GM23338 (cell line): Measurements from ENCODE around the gene ATL3. TPM values are rescaled to one million over a fixed set of nuclear protein-coding genes. Genes with fewer than 3 reads are reported as not detected.

Experiments
- ATAC-seq: fragments of 200-7000 bp; cut with Tn5 transposase; 3 replicates; pipeline ENCODE4 v1.9.1; 2020
- DNase-seq: peaks from one replicate; pipeline ENCODE4 v3.0.0-alpha.2; 2015; ENCODE audit warnings: low spot score
- H2AFZ ChIP-seq: fragments of 200-600 bp; sonication (generic); 2 replicates; pipeline ENCODE4 v1.8.0; 2016; ENCODE audit warnings: antibody characterized with exemption, mild to moderate bottlenecking, moderate library complexity
- H3F3A ChIP-seq: fragments of 200-600 bp; sonication (generic); replicated peaks from 2 replicates; pipeline ENCODE4 v1.8.0; 2017; ENCODE audit warnings: antibody characterized with exemption, mixed run types, low read depth
- H3K27ac ChIP-seq: fragments of 200-600 bp; sonication (generic); 2 replicates; pipeline ENCODE4 v1.6.1; 2016; ENCODE audit warnings: low read depth
- H3K27me3 ChIP-seq: fragments of 200-600 bp; sonication (generic); 2 replicates; pipeline ENCODE4 v1.8.0; 2016; ENCODE audit warnings: mild to moderate bottlenecking, mixed run types, moderate library complexity; ENCODE audit not compliant: insufficient read depth
- H3K36me3 ChIP-seq: fragments of 200-600 bp; sonication (generic); 2 replicates; pipeline ENCODE4 v1.8.0; 2016; ENCODE audit warnings: mild to moderate bottlenecking; ENCODE audit not compliant: insufficient read depth
- H3K4me1 ChIP-seq: fragments of 200-600 bp; sonication (generic); 2 replicates; pipeline ENCODE4 v1.8.0; 2016; ENCODE audit warnings: mild to moderate bottlenecking, moderate library complexity; ENCODE audit not compliant: insufficient read depth
- H3K4me2 ChIP-seq: fragments of 200-600 bp; sonication (generic); 2 replicates; pipeline ENCODE4 v1.7.1; 2017; ENCODE audit warnings: mixed run types
- H3K4me3 ChIP-seq: fragments of 200-600 bp; sonication (generic); 2 replicates; pipeline ENCODE4 v1.6.1; 2016; ENCODE audit warnings: mixed run types
- H3K79me2 ChIP-seq: fragments of 200-600 bp; sonication (generic); replicated peaks from 2 replicates; pipeline ENCODE4 v1.8.0; 2017; ENCODE audit warnings: mild to moderate bottlenecking; ENCODE audit not compliant: insufficient read depth
- H3K9me2 ChIP-seq: fragments of 200-600 bp; sonication (generic); 2 replicates; pipeline ENCODE4 v1.8.0; 2017; ENCODE audit not compliant: insufficient read depth
- H4K20me1 ChIP-seq: fragments of 200-600 bp; sonication (generic); replicated peaks from 2 replicates; pipeline ENCODE4 v1.8.0; 2017; ENCODE audit warnings: mild to moderate bottlenecking; ENCODE audit not compliant: insufficient read depth
- H3K27ac Mint-ChIP-seq: 2 replicates; pipeline ENCODE4 v1.8.0; 2020; ENCODE audit warnings: inconsistent platforms, mild to moderate bottlenecking, moderate library complexity, mixed read lengths
- H3K27me3 Mint-ChIP-seq: 3 replicates; pipeline ENCODE4 v1.8.0; 2022; ENCODE audit warnings: low read depth, mild to moderate bottlenecking, moderate library complexity, mixed read lengths, inconsistent platforms; ENCODE audit not compliant: insufficient read depth, poor library complexity
- H3K36me3 Mint-ChIP-seq: 3 replicates; pipeline ENCODE4 v1.8.0; 2021; ENCODE audit warnings: low read depth, mild to moderate bottlenecking, inconsistent platforms, moderate library complexity, mixed read lengths
- H3K4me1 Mint-ChIP-seq: 3 replicates; pipeline ENCODE4 v1.8.0; 2020; ENCODE audit warnings: mild to moderate bottlenecking, inconsistent platforms, mixed read lengths
- H3K4me3 Mint-ChIP-seq: 3 replicates; pipeline ENCODE4 v1.8.0; 2021; ENCODE audit warnings: moderate library complexity, mild to moderate bottlenecking, inconsistent platforms, mixed read lengths
- H3K9me3 Mint-ChIP-seq: 3 replicates; pipeline ENCODE4 v1.8.0; 2020; ENCODE audit warnings: moderate library complexity, mild to moderate bottlenecking, inconsistent platforms, mixed read lengths
- CREB1 ChIP-seq: fragments of 250-450 bp; sonication (Bioruptor Pico); IDR thresholded peaks from 2 replicates; pipeline ENCODE4 v1.5.0; 2020; ENCODE audit warnings: low read depth, mild to moderate bottlenecking, moderate library complexity
- EZH2 ChIP-seq: fragments of 200-600 bp; sonication (generic); IDR thresholded peaks from one replicate; pipeline ENCODE4 v1.8.0; 2017; ENCODE audit warnings: antibody characterized with exemption, mild to moderate bottlenecking, low read depth; ENCODE audit not compliant: unreplicated experiment
- EZH2phosphoT487 ChIP-seq: fragments of 200-600 bp; sonication (generic); IDR thresholded peaks from one replicate; pipeline ENCODE4 v1.8.1; 2018; ENCODE audit warnings: antibody characterized with exemption; ENCODE audit not compliant: unreplicated experiment
- JUNB ChIP-seq: IDR thresholded peaks from one replicate; pipeline ENCODE4 v1.6.1; 2016; ENCODE audit warnings: antibody characterized with exemption; ENCODE audit not compliant: unreplicated experiment
- NANOG ChIP-seq: IDR thresholded peaks from 2 replicates; pipeline ENCODE4 v1.6.1; 2016; ENCODE audit warnings: antibody characterized with exemption, borderline replicate concordance
- POLR2AphosphoS5 ChIP-seq: IDR thresholded peaks from 2 replicates; pipeline ENCODE4 v1.6.1; 2016; ENCODE audit warnings: antibody characterized with exemption, low read depth
- STAT1 ChIP-seq: IDR thresholded peaks from one replicate; pipeline ENCODE4 v1.6.1; 2016; ENCODE audit warnings: antibody characterized with exemption; ENCODE audit not compliant: unreplicated experiment
- ZNF114 ChIP-seq: fragments of 250-450 bp; sonication (Bioruptor Pico); IDR thresholded peaks from 2 replicates; pipeline ENCODE4 v1.5.0; 2020; ENCODE audit warnings: mild to moderate bottlenecking, moderate library complexity
- ZNF331 ChIP-seq: fragments of 250-450 bp; sonication (Bioruptor Pico); IDR thresholded peaks from 2 replicates; pipeline ENCODE4 v1.5.0; 2020; ENCODE audit warnings: low read depth, mild to moderate bottlenecking, moderate library complexity
- polyA plus RNA-seq: library from polyadenylated mRNA; unstranded; fragments of >200 nt; fragmentation: Nextera tagmentation; extraction: Ambion mirVana; gene quantifications from 2 replicates; pipeline ENCODE4 v1.2.1, GENCODE V29; 2016
- total RNA-seq: library from RNA; depleted of rRNA; stranded (reverse); fragments of >200 nt; shearing (Covaris generic); gene quantifications from 2 replicates; pipeline ENCODE4 v1.2.3, GENCODE V29; 2014
- TF ChIP-seq, protein P1 (sequence below): IDR thresholded peaks from one replicate; pipeline ENCODE4 v1.6.1; 2018; ENCODE audit warnings: antibody characterized with exemption; ENCODE audit not compliant: unreplicated experiment
- TF ChIP-seq, protein P2 (sequence below): IDR thresholded peaks from 2 replicates; pipeline ENCODE4 v1.6.1; 2016; ENCODE audit warnings: antibody characterized with exemption
- TF ChIP-seq, protein P3 (sequence below), 2 experiments: fragments of 200-600 bp in 1 of 2; sonication (generic) in 1 of 2; conservative IDR thresholded peaks; 2 replicates each; pipeline versions ENCODE4 v1.5.1 to v1.6.1; 2016 to 2017; ENCODE audit warnings: antibody characterized with exemption in 2 of 2, low read depth in 2 of 2, mild to moderate bottlenecking in 2 of 2, moderate library complexity in 1 of 2
- TF ChIP-seq, protein P4 (sequence below): fragments of 250-450 bp; sonication (Bioruptor Pico); IDR thresholded peaks from 2 replicates; pipeline ENCODE4 v1.5.0; 2020; ENCODE audit warnings: mild to moderate bottlenecking, moderate library complexity

The ATL3 gene
- total and polyA plus RNA-seq, 2 experiments from 2014 or later: 6.8 to 20.4 TPM

DNA sequence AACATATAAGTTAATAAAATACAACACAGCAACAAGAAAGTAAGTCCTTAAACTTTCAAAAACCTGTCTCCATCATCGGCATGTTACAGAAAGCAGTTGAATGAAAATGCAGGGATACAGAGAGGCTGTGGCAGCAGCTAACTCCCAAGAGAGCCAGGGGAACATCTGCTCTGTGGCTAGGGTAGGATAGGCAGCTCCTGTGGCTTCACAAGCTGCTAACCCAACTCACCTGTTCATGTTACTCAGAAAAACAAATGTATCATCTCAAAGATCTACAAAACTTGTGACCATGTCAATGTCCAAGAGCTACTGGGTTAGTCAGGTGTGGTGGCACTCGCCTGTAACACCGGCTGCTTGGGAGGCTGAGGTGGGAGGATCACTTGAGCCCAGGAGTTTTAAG lies 41.8 kb downstream of the ATL3 start:
- Histone ChIP-seq H4K20me1 (no peaks in the 10 kb centered on the region), H3K27ac (no peak overlapping the region), H3K4me3 (no peak overlapping the region), H3F3A (no peaks in the 10 kb centered on the region), H3K9me2 (no peaks in the 10 kb centered on the region), H3K36me3 (peaks cover 21% of the 10 kb centered on the region), H3K4me2 (no peak overlapping the region), H2AFZ (no peak overlapping the region), H3K4me1 (no peaks in the 10 kb centered on the region), H3K79me2 (no peaks in the 10 kb centered on the region), H3K27me3 (no peaks in the 10 kb centered on the region)
- DNase-seq (no peak), ATAC-seq (no peak)
- Mint-ChIP-seq H3K27me3 (peaks cover 3% of the 10 kb centered on the region), H3K9me3 (no peaks in the 10 kb centered on the region), H3K27ac (no peak overlapping the region), H3K4me3 (no peak overlapping the region), H3K36me3 (peaks cover 45% of the 10 kb centered on the region), H3K4me1 (no peaks in the 10 kb centered on the region)
- TF ChIP-seq JUNB: no peak
- no peak for TF ChIP-seq EZH2phosphoT487
- no peak for TF ChIP-seq CREB1 (CRISPR knock-in tag)
- TF ChIP-seq, protein P1, sequence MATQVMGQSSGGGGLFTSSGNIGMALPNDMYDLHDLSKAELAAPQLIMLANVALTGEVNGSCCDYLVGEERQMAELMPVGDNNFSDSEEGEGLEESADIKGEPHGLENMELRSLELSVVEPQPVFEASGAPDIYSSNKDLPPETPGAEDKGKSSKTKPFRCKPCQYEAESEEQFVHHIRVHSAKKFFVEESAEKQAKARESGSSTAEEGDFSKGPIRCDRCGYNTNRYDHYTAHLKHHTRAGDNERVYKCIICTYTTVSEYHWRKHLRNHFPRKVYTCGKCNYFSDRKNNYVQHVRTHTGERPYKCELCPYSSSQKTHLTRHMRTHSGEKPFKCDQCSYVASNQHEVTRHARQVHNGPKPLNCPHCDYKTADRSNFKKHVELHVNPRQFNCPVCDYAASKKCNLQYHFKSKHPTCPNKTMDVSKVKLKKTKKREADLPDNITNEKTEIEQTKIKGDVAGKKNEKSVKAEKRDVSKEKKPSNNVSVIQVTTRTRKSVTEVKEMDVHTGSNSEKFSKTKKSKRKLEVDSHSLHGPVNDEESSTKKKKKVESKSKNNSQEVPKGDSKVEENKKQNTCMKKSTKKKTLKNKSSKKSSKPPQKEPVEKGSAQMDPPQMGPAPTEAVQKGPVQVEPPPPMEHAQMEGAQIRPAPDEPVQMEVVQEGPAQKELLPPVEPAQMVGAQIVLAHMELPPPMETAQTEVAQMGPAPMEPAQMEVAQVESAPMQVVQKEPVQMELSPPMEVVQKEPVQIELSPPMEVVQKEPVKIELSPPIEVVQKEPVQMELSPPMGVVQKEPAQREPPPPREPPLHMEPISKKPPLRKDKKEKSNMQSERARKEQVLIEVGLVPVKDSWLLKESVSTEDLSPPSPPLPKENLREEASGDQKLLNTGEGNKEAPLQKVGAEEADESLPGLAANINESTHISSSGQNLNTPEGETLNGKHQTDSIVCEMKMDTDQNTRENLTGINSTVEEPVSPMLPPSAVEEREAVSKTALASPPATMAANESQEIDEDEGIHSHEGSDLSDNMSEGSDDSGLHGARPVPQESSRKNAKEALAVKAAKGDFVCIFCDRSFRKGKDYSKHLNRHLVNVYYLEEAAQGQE: no peak
- no peak for TF ChIP-seq STAT1
- no peak for TF ChIP-seq POLR2AphosphoS5
- TF ChIP-seq, protein P2, sequence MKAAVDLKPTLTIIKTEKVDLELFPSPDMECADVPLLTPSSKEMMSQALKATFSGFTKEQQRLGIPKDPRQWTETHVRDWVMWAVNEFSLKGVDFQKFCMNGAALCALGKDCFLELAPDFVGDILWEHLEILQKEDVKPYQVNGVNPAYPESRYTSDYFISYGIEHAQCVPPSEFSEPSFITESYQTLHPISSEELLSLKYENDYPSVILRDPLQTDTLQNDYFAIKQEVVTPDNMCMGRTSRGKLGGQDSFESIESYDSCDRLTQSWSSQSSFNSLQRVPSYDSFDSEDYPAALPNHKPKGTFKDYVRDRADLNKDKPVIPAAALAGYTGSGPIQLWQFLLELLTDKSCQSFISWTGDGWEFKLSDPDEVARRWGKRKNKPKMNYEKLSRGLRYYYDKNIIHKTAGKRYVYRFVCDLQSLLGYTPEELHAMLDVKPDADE: no peak
- no peak for TF ChIP-seq EZH2
- TF ChIP-seq, protein P3, sequence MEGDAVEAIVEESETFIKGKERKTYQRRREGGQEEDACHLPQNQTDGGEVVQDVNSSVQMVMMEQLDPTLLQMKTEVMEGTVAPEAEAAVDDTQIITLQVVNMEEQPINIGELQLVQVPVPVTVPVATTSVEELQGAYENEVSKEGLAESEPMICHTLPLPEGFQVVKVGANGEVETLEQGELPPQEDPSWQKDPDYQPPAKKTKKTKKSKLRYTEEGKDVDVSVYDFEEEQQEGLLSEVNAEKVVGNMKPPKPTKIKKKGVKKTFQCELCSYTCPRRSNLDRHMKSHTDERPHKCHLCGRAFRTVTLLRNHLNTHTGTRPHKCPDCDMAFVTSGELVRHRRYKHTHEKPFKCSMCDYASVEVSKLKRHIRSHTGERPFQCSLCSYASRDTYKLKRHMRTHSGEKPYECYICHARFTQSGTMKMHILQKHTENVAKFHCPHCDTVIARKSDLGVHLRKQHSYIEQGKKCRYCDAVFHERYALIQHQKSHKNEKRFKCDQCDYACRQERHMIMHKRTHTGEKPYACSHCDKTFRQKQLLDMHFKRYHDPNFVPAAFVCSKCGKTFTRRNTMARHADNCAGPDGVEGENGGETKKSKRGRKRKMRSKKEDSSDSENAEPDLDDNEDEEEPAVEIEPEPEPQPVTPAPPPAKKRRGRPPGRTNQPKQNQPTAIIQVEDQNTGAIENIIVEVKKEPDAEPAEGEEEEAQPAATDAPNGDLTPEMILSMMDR (conservative IDR thresholded peaks at IDR 0.05; ENCODE audit: low read depth in 2 of 2): no peak
- TF ChIP-seq ZNF331 (CRISPR knock-in tag): no peak
- TF ChIP-seq NANOG: no peak
- TF ChIP-seq ZNF114 (CRISPR knock-in tag): no peak
- TF ChIP-seq, protein P4, sequence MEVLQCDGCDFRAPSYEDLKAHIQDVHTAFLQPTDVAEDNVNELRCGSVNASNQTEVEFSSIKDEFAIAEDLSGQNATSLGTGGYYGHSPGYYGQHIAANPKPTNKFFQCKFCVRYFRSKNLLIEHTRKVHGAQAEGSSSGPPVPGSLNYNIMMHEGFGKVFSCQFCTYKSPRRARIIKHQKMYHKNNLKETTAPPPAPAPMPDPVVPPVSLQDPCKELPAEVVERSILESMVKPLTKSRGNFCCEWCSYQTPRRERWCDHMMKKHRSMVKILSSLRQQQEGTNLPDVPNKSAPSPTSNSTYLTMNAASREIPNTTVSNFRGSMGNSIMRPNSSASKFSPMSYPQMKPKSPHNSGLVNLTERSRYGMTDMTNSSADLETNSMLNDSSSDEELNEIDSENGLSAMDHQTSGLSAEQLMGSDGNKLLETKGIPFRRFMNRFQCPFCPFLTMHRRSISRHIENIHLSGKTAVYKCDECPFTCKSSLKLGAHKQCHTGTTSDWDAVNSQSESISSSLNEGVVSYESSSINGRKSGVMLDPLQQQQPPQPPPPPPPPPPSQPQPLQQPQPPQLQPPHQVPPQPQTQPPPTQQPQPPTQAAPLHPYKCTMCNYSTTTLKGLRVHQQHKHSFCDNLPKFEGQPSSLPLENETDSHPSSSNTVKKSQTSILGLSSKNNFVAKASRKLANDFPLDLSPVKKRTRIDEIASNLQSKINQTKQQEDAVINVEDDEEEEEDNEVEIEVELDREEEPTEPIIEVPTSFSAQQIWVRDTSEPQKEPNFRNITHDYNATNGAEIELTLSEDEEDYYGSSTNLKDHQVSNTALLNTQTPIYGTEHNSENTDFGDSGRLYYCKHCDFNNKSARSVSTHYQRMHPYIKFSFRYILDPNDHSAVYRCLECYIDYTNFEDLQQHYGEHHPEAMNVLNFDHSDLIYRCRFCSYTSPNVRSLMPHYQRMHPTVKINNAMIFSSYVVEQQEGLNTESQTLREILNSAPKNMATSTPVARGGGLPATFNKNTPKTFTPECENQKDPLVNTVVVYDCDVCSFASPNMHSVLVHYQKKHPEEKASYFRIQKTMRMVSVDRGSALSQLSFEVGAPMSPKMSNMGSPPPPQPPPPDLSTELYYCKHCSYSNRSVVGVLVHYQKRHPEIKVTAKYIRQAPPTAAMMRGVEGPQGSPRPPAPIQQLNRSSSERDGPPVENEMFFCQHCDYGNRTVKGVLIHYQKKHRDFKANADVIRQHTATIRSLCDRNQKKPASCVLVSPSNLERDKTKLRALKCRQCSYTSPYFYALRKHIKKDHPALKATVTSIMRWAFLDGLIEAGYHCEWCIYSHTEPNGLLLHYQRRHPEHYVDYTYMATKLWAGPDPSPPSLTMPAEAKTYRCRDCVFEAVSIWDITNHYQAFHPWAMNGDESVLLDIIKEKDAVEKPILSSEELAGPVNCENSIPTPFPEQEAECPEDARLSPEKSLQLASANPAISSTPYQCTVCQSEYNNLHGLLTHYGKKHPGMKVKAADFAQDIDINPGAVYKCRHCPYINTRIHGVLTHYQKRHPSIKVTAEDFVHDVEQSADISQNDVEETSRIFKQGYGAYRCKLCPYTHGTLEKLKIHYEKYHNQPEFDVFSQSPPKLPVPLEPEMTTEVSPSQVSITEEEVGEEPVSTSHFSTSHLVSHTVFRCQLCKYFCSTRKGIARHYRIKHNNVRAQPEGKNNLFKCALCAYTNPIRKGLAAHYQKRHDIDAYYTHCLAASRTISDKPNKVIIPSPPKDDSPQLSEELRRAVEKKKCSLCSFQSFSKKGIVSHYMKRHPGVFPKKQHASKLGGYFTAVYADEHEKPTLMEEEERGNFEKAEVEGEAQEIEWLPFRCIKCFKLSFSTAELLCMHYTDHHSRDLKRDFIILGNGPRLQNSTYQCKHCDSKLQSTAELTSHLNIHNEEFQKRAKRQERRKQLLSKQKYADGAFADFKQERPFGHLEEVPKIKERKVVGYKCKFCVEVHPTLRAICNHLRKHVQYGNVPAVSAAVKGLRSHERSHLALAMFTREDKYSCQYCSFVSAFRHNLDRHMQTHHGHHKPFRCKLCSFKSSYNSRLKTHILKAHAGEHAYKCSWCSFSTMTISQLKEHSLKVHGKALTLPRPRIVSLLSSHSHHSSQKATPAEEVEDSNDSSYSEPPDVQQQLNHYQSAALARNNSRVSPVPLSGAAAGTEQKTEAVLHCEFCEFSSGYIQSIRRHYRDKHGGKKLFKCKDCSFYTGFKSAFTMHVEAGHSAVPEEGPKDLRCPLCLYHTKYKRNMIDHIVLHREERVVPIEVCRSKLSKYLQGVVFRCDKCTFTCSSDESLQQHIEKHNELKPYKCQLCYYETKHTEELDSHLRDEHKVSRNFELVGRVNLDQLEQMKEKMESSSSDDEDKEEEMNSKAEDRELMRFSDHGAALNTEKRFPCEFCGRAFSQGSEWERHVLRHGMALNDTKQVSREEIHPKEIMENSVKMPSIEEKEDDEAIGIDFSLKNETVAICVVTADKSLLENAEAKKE (CRISPR knock-in tag): no peak
